ENCODE data around the gene SV2C. TPM values are rescaled to one million over a fixed set of nuclear protein-coding genes. Genes with fewer than 3 reads are reported as not detected.

Gene SV2C
- total RNA-seq, 2 donors from 2014 or later = 0.14 TPM

- ATAC-seq (ENCODE audit: insufficient number of reproducible peaks, low FRiP score, low read depth) (no peak), DNase-seq (ENCODE audit: low spot score) (no peak)
- TF ChIP-seq, protein P1, sequence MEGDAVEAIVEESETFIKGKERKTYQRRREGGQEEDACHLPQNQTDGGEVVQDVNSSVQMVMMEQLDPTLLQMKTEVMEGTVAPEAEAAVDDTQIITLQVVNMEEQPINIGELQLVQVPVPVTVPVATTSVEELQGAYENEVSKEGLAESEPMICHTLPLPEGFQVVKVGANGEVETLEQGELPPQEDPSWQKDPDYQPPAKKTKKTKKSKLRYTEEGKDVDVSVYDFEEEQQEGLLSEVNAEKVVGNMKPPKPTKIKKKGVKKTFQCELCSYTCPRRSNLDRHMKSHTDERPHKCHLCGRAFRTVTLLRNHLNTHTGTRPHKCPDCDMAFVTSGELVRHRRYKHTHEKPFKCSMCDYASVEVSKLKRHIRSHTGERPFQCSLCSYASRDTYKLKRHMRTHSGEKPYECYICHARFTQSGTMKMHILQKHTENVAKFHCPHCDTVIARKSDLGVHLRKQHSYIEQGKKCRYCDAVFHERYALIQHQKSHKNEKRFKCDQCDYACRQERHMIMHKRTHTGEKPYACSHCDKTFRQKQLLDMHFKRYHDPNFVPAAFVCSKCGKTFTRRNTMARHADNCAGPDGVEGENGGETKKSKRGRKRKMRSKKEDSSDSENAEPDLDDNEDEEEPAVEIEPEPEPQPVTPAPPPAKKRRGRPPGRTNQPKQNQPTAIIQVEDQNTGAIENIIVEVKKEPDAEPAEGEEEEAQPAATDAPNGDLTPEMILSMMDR (IDR thresholded peaks at IDR 0.05) = no peak
- no peaks in the 10 kb centered on the region for H3K9me3 ChIP-seq
- no peaks in the 10 kb centered on the region for H3K4me1 ChIP-seq (ENCODE audit: control insufficient read depth in 1 of 2, low read depth in 2 of 2)
- H3K27ac ChIP-seq = no peak overlapping the region
- H3K27me3 ChIP-seq (replicated peaks; ENCODE audit: insufficient read depth) = no peaks in the 10 kb centered on the region
- H3K4me3 ChIP-seq = no peak overlapping the region
- no peaks in the 10 kb centered on the region for H3K36me3 ChIP-seq
Measured at GRCh38 chr5:76257897-76258296, 174.7 kb downstream of the SV2C start.

- TF ChIP-seq, protein P1 (IDR thresholded peaks at IDR 0.05) = no peak
- DNase-seq (ENCODE audit: low spot score) (no peak), ATAC-seq (ENCODE audit: insufficient number of reproducible peaks, low FRiP score, low read depth) (no peak)
- H3K27ac ChIP-seq = no peak overlapping the region
- H3K27me3 ChIP-seq (replicated peaks; ENCODE audit: insufficient read depth) = no peaks in the 10 kb centered on the region
- no peak overlapping the region for H3K4me3 ChIP-seq
- no peaks in the 10 kb centered on the region for H3K4me1 ChIP-seq (ENCODE audit: control insufficient read depth in 1 of 2, low read depth in 2 of 2)
- H3K36me3 ChIP-seq = no peaks in the 10 kb centered on the region
- no peaks in the 10 kb centered on the region for H3K9me3 ChIP-seq
Measured at GRCh38 chr5:76264681-76265080, 181.5 kb downstream of the SV2C start.

GRCh38 chr5:76269259-76269931 is 186.2 kb downstream of the SV2C start:
- H3K4me3 ChIP-seq = no peak overlapping the region
- no peak for DNase-seq (ENCODE audit: low spot score)
- no peak overlapping the region for H3K27ac ChIP-seq
- H3K9me3 ChIP-seq = no peaks in the 10 kb centered on the region
- H3K4me1 ChIP-seq (ENCODE audit: control insufficient read depth in 1 of 2, low read depth in 2 of 2) = no peaks in the 10 kb centered on the region
- no peaks in the 10 kb centered on the region for H3K36me3 ChIP-seq
- TF ChIP-seq, protein P1 (IDR thresholded peaks at IDR 0.05) = no peak
- H3K27me3 ChIP-seq (replicated peaks; ENCODE audit: insufficient read depth) = no peaks in the 10 kb centered on the region
- ATAC-seq (ENCODE audit: insufficient number of reproducible peaks, low FRiP score, low read depth) = no peak

GRCh38 chr5:76269932-76270610 is 186.9 kb downstream of the SV2C start:
- Histone ChIP-seq H3K9me3 (no peaks in the 10 kb centered on the region), H3K36me3 (no peaks in the 10 kb centered on the region), H3K27me3 (replicated peaks; ENCODE audit: insufficient read depth) (no peaks in the 10 kb centered on the region), H3K4me3 (no peak overlapping the region), H3K27ac (no peak overlapping the region), H3K4me1 (ENCODE audit: control insufficient read depth in 1 of 2, low read depth in 2 of 2) (no peaks in the 10 kb centered on the region)
- TF ChIP-seq, protein P1 (IDR thresholded peaks at IDR 0.05) = no peak
- no peak for DNase-seq (ENCODE audit: low spot score)
- no peak for ATAC-seq (ENCODE audit: insufficient number of reproducible peaks, low FRiP score, low read depth)

GRCh38 chr5:76271836-76272235 is 188.7 kb downstream of the SV2C start:
- Histone ChIP-seq H3K27ac (no peak overlapping the region), H3K9me3 (no peaks in the 10 kb centered on the region), H3K4me3 (no peak overlapping the region), H3K27me3 (replicated peaks; ENCODE audit: insufficient read depth) (no peaks in the 10 kb centered on the region), H3K36me3 (no peaks in the 10 kb centered on the region), H3K4me1 (ENCODE audit: control insufficient read depth in 1 of 2, low read depth in 2 of 2) (no peaks in the 10 kb centered on the region)
- TF ChIP-seq, protein P1 (IDR thresholded peaks at IDR 0.05) = no peak
- ATAC-seq (ENCODE audit: insufficient number of reproducible peaks, low FRiP score, low read depth) (no peak), DNase-seq (ENCODE audit: low spot score) (no peak)

Measured in thoracic aorta (tissue), 2 donors.